Measurements from ENCODE around the gene HLF. TPM values are rescaled to one million over a fixed set of nuclear protein-coding genes. Genes with fewer than 3 reads are reported as not detected.

HLF gene
- total and polyA plus RNA-seq, 10 of the 15 experiments (the other 5 are each of a cell fraction or from before 2014, with no cell fraction given) = 0.01 to 0.33 (median 0.20) TPM; not detected in 3

DNA sequence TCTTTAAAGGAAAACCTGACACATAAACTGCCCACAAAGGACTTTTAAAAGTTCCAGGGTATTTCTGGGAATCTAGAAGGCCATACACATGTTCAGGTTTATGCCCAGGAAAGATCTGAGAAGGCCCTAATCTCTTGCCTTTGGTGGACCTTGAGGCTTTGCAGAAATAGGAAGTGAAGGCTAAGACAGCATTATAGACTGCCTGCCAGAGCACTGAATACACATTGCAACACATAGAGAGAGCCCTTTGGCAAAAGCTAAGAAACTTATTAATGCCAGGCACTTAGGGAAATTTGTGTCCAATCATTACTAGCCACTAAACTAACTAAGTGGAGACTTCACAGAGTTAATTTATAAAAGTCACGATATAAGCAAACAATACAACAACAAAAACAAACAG is 86.5 kb downstream of the HLF start:
- ChIA-PET SMC1A (ENCODE audit: uncharacterized antibody, unreplicated experiment) (interaction anchor here (1.4 to 1.8 kb wide), 3 partner anchors 9 to 358 kb away, joined by 3 to 6 read pairs (median 4); no protein-coding TSS in a partner anchor), RAD21 (ENCODE audit: unreplicated experiment) (interaction anchor here (1.0 to 4.1 kb wide), 3 partner anchors 163 to 365 kb away, joined by 3 to 23 read pairs (median 3); no protein-coding TSS in a partner anchor), CTCF (interaction anchor here (1.5 to 8.6 kb wide), 5 partner anchors 11 to 360 kb away, joined by 4 to 95 read pairs (median 6); no protein-coding TSS in a partner anchor), POLR2A (no interaction called here)
- intact Hi-C loops (cut with micrococcal nuclease; ENCODE audit: unreplicated experiment) = no loop called here
- no peak overlapping the region for H2AFZ ChIP-seq (ENCODE audit: control insufficient read depth, low read depth, low read length)
- no peaks in the 10 kb centered on the region for H3K79me2 ChIP-seq (ENCODE audit: control insufficient read depth, insufficient read depth, low read length)
- no peaks in the 10 kb centered on the region for H4K20me1 ChIP-seq (ENCODE audit: control insufficient read depth, insufficient read depth)
- no peaks in the 10 kb centered on the region for H3K4me1 ChIP-seq (ENCODE audit: control insufficient read depth, insufficient read depth, low read length)
- H3K9ac ChIP-seq (ENCODE audit: control insufficient read depth, insufficient read depth, low read length) = no peak overlapping the region
- no peaks in the 10 kb centered on the region for H3K36me3 ChIP-seq (ENCODE audit: control insufficient read depth in 2 of 2, insufficient read depth in 2 of 2, low read length in 1 of 2)
- DNase-seq (ENCODE audit: low read depth, low spot score) (no peak), ATAC-seq (no peak), FAIRE-seq (no peak)
- H3K9me3 ChIP-seq (replicated peaks; ENCODE audit: control insufficient read depth, insufficient read depth, low read length) = no peaks in the 10 kb centered on the region
- in situ Hi-C loops (cut with MboI) = loop anchor here (5.0 kb wide), 1 partner anchor 359 kb away; no protein-coding TSS in a partner anchor
- no peak overlapping the region for H3K4me3 ChIP-seq
- no peak overlapping the region for H3K4me2 ChIP-seq (ENCODE audit: control insufficient read depth, insufficient read depth)
- TF ChIP-seq GABPA (IDR thresholded peaks at IDR 0.05; ENCODE audit: low read depth) (no peak), TARDBP (IDR thresholded peaks at IDR 0.05; ENCODE audit: borderline replicate concordance) (no peak), BRCA1 (IDR thresholded peaks at IDR 0.05; ENCODE audit: low read depth, low read length) (no peak), ZNF274 (IDR thresholded peaks at IDR 0.05; ENCODE audit: insufficient read depth, insufficient read length) (no peak), FOXK2 (IDR thresholded peaks at IDR 0.05) (no peak), RAD51 (IDR thresholded peaks at IDR 0.05) (no peak), NFYB (IDR thresholded peaks at IDR 0.05; ENCODE audit: insufficient read depth, low read depth, low read length) (no peak), MTA3 (IDR thresholded peaks at IDR 0.05; ENCODE audit: borderline replicate concordance, low read length) (no peak), NBN (IDR thresholded peaks at IDR 0.05) (no peak), BMI1 (IDR thresholded peaks at IDR 0.05; ENCODE audit: borderline replicate concordance) (no peak), NR2C1 (IDR thresholded peaks at IDR 0.05) (no peak), KDM1A (IDR thresholded peaks at IDR 0.05; ENCODE audit: borderline replicate concordance) (no peak), POLR2AphosphoS2 (IDR thresholded peaks at IDR 0.05; ENCODE audit: low read depth, low read length) (no peak), MYC (IDR thresholded peaks at IDR 0.05; ENCODE audit: insufficient read depth, insufficient read length, insufficient replicate concordance, low read length, severe bottlenecking) (no peak), KAT2A (conservative IDR thresholded peaks at IDR 0.05; ENCODE audit: control insufficient read depth, low read depth, low read length) (no peak), RCOR1 (conservative IDR thresholded peaks at IDR 0.05; ENCODE audit: low read depth, low read length) (no peak)
- TF ChIP-seq, protein P1, sequence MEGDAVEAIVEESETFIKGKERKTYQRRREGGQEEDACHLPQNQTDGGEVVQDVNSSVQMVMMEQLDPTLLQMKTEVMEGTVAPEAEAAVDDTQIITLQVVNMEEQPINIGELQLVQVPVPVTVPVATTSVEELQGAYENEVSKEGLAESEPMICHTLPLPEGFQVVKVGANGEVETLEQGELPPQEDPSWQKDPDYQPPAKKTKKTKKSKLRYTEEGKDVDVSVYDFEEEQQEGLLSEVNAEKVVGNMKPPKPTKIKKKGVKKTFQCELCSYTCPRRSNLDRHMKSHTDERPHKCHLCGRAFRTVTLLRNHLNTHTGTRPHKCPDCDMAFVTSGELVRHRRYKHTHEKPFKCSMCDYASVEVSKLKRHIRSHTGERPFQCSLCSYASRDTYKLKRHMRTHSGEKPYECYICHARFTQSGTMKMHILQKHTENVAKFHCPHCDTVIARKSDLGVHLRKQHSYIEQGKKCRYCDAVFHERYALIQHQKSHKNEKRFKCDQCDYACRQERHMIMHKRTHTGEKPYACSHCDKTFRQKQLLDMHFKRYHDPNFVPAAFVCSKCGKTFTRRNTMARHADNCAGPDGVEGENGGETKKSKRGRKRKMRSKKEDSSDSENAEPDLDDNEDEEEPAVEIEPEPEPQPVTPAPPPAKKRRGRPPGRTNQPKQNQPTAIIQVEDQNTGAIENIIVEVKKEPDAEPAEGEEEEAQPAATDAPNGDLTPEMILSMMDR (IDR thresholded peaks at IDR 0.05 in 2 of 3, conservative IDR thresholded peaks at IDR 0.05 in 1 of 3; ENCODE audit: control insufficient read depth in 2 of 3, extremely low read depth in 1 of 3, insufficient read depth in 1 of 3, low read depth in 3 of 3, low read length in 3 of 3) = no peak
- TF ChIP-seq, protein P2, sequence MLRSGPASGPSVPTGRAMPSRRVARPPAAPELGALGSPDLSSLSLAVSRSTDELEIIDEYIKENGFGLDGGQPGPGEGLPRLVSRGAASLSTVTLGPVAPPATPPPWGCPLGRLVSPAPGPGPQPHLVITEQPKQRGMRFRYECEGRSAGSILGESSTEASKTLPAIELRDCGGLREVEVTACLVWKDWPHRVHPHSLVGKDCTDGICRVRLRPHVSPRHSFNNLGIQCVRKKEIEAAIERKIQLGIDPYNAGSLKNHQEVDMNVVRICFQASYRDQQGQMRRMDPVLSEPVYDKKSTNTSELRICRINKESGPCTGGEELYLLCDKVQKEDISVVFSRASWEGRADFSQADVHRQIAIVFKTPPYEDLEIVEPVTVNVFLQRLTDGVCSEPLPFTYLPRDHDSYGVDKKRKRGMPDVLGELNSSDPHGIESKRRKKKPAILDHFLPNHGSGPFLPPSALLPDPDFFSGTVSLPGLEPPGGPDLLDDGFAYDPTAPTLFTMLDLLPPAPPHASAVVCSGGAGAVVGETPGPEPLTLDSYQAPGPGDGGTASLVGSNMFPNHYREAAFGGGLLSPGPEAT (IDR thresholded peaks at IDR 0.05; ENCODE audit: low read depth) = no peak
- TF ChIP-seq, protein P3, sequence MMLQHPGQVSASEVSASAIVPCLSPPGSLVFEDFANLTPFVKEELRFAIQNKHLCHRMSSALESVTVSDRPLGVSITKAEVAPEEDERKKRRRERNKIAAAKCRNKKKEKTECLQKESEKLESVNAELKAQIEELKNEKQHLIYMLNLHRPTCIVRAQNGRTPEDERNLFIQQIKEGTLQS (IDR thresholded peaks at IDR 0.05; ENCODE audit: borderline replicate concordance, extremely low read depth, low read depth, low read length) = no peak
- H3K27me3 ChIP-seq (replicated peaks in 1 of 2; ENCODE audit: control insufficient read depth in 2 of 2, insufficient read depth in 2 of 2, low read length in 1 of 2) = no peaks in the 10 kb centered on the region
- no TSS peak for BruUV-seq (replicated peaks)
- no peak overlapping the region for H3K27ac ChIP-seq (ENCODE audit: control insufficient read depth, insufficient read depth)
- 100% methylated on average over 1 of the region's 1 CpG for WGBS (ENCODE audit: insufficient coverage, insufficient replicate concordance, low lambda C conversion rate, missing lambda C conversion rate)

Data from GM12878 (cell line).